GM10266 (cell line): ENCODE data around the gene EIF2A.
"Not testable (repeated sequence)": the region's sequence is repeated elsewhere in the genome, so short reads cannot be mapped to it uniquely, and the experiment has no call there.

Source experiments
- DNase-seq: peaks from one replicate; pipeline ENCODE4 v3.0.0; 2012; ENCODE audit errors: extremely low spot score
- TF ChIP-seq, protein P1 (sequence below): IDR thresholded peaks from 2 replicates; pipeline ENCODE4 v1.5.1; 2012; ENCODE audit warnings: mild to moderate bottlenecking, low read depth; ENCODE audit not compliant: control insufficient read depth, insufficient read depth; ENCODE audit errors: missing control alignments

The EIF2A gene

DNA sequence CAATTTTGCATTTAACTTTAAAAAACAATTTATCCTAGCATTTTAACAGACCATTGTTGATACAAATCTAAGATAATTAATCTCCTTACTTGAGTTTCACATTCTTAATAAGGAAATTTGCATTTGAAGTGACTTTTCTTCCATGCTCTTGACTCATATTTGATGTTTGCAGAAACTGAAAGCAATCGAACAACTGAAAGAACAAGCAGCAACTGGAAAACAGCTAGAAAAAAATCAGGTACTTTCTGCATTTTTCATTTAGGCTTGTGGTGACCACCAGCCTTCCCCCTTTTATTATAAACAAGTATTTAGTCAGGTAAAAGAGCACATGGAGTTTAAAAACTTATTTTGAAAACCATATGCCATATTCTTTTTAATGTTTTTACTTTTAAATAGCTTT lies 36.4 kb downstream of the EIF2A start:
- peak; percentile 28 for DNase-seq
- TF ChIP-seq, protein P1, sequence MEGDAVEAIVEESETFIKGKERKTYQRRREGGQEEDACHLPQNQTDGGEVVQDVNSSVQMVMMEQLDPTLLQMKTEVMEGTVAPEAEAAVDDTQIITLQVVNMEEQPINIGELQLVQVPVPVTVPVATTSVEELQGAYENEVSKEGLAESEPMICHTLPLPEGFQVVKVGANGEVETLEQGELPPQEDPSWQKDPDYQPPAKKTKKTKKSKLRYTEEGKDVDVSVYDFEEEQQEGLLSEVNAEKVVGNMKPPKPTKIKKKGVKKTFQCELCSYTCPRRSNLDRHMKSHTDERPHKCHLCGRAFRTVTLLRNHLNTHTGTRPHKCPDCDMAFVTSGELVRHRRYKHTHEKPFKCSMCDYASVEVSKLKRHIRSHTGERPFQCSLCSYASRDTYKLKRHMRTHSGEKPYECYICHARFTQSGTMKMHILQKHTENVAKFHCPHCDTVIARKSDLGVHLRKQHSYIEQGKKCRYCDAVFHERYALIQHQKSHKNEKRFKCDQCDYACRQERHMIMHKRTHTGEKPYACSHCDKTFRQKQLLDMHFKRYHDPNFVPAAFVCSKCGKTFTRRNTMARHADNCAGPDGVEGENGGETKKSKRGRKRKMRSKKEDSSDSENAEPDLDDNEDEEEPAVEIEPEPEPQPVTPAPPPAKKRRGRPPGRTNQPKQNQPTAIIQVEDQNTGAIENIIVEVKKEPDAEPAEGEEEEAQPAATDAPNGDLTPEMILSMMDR, result no peak

DNA sequence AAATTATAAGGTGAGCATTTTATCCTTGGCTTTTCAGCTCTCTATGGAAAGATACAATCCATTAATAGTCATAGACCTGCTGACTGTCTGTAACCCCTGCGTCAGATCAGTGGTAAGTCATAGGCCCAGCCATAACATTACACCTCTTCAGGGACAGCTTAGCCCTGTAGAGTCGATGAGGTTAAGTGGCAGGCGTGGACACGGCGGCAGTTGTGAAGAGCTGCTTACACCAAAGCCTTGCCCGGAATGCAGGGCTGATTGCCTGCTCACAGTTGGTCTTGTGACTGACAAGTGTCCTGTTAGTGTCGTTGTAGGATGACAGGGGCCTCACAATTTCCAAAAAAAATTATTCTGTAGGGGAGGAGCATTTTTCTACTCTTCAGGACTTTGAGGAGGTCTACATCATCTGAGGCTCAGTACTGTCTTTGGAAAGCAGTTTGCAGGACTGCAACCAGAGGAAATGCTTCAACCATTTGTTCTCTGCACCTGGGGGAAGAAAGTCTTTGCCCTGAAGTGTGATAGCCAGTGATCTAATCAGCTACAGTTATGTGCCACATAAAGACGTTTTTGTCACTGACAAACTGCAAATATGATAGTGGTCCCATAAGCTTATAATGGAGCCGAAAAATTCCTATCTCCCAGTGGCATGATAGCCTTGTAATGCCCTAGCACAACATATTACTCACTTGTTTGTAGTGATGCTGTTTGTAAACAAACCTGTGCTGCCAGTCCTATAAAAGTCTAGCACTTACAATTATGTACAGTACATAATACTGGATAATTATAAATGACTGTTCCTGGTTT lies 41.6 kb downstream of the EIF2A start:
- no peak for DNase-seq
- TF ChIP-seq, protein P1, result no peak

DNA sequence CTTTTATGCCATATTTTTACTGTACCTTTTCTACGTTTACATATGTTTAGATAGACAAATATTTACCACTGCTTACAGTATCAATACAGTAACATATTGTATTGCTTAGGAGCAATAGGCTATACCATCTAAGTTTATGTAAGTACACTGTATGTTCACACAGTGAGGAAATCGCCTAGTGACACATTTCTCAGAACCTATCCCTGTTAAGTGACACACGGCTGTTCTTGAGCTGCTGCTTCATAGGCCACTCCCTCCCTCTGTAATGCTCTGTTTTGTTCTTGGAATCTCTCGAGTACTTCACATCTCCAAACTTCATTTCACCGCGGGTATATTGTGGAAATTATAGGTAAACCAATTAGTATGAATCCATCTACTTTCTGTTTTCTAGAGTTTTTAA lies 43.2 kb downstream of the EIF2A start:
- TF ChIP-seq, protein P1, result no peak
- no peak for DNase-seq

DNA sequence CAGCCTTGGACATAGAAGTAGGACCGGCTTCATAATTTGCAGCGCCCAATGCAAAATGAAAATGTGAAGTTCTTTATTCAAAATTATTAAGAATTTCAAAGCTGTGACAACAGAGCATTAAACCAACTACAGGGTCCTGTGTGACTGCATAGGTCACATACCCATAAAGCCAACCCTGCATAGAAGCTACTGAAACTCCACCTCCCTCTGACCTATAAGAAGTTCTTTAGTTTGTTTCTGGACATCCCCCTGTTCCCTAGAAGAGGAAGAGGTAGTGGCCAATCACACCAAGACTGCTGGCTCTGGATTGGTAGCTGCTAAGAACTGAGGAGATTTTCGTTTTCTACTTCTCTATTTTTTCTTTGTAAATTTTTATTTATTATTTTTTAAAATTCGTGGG lies 47.6 kb downstream of the EIF2A start:
- TF ChIP-seq, protein P1, result no peak
- no peak for DNase-seq

DNA sequence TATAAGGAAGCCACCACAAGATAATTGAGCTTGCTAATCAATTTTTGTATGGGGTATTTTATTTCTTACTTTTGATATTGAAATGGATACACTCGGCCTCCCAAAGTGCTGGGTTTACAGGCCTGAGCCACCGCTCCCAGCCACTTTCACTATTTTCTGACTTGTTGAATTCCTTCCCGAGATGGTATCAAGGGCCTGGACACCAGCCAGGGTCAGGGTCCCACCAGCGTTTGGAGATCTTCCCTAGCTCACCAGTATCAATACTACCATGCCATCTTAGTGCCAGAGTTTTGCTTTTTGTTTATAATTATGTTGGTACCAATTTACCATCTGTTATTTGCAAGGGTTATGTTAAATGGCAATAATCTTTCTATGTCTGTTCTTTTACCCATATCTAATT lies 51.1 kb downstream of the EIF2A start:
- TF ChIP-seq, protein P1, result no peak
- no peak for DNase-seq

DNA sequence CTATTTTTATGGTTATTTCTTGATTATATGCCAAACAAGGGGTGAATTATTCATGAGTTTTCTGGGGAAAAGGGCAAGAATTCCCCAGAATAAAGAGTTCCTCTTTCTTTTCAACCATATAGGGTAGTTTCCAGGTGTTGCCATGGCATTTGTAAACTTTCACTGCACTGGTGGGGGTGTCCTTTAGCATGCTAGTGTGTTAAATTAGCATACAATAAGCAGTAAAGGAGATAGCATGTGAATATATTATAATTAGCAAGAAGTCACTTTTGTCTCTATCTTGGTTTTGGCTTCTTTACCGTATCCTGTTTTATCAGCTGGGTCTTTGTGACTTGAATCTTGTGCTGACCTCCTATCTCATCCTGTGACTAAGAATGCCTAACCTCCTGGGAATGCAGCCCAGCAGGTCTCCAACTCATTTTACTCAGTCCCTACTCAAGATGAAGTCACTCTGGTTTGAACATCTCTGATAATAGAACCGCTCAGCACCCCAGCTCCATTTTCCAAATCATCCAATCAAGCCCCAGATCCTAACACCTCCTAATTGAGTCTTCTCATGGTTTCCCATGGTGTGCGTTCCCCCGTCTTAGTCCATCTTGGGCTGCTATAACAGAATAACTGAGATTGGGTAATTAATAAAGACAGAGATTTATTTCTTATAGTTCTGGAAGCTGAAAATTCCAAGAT lies 53.2 kb downstream of the EIF2A start:
- TF ChIP-seq, protein P1, result no peak
- DNase-seq, result peak; percentile 42

DNA sequence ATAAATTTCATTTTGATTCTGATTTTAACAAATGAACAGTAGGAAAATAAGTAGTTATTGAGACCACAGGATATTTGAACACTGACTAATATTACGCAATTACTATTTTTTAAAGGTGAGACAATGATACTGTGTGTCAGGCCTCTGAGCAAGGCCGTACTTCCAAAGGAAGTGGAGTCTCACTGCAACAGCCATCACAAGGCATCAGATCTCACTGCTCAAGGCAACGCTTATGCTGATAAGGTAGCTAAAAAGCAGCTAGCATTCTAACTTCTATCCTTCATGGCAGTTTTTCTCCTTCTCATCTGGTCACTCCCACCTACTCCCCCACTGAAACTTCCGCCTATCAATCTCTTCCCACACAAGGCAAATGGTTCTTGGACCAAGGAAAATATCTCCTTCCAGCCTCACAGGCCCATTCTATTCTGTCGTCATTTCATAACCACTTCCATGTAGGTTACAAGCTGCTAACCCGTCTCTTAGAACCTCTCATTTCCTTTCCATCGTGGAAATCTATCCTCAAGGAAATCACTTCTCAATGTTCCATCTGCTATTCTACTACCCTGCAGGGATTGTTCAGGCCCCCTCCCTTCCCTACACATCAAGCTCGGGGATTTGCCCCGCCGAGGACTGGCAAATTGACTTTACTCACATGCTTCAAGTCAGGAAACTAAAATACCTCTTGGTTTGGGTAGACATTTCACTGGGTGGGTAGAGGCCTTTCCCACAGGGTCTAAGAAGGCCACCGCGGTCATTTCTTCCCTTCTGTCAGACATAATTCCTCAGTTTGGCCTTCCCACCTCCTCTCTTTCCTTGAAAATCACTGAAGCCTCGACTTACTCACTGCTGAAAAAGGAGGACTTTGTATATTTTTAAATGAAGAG lies 54.3 kb downstream of the EIF2A start:
- not testable (repeated sequence) for DNase-seq
